ENCODE data around the gene ALOX12B.
"Not testable (repeated sequence)": the region's sequence is repeated elsewhere in the genome, so short reads cannot be mapped to it uniquely, and the experiment has no call there.

The ALOX12B gene

DNA sequence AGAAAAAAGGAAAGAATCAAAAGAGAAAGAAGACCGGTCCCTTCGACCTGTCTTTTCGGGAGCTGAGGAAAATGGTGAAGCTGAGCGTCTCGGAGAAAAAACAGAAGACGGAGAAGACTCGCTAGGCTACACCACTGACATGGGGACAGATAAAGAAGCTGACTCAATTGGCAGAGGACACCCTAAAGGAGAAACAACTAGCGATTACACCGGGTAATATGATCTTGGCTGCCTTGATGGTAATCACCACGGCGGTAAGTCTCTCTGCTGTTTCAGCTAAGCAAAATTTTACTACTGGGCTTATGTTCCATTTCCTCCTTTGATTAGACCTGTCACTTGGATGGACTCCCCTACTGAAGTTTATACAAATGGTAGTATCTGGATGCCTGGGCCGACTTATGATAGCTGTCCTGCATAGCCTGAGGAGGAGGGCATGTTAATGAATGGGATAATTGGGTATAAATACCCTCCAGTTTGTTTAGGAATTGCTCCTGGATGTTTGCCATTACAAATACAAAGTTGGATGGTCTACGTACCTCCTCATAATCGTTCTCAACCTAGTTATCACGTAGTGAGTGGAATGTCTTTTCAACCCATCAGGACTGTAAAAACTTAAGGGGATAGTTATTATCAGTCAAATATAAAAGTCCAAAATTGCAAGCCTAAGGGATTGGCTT lies 24.6 kb downstream of the ALOX12B start:
- Histone ChIP-seq H3K4me1 (ENCODE audit: low read depth, poor library complexity, severe bottlenecking) (no peaks in the 10 kb centered on the region), H3K27ac (no peak overlapping the region), H3K9ac (no peak overlapping the region), H3K4me3 (IDR thresholded peaks at IDR 0.05; ENCODE audit: insufficient read depth, low read depth, low read length) (no peak overlapping the region), H3K27me3 (ENCODE audit: insufficient read depth, low read depth) (peaks cover 5% of the 10 kb centered on the region; the same call in 1 of the 2 replicates), H4K20me1 (ENCODE audit: insufficient read depth) (no peaks in the 10 kb centered on the region), H3K79me2 (ENCODE audit: insufficient read depth, low read depth) (no peaks in the 10 kb centered on the region), H3K4me2 (no peak overlapping the region), H2AFZ (ENCODE audit: low read depth) (no peak overlapping the region), H3K36me3 (ENCODE audit: insufficient read depth) (no peaks in the 10 kb centered on the region)
- TF ChIP-seq, protein P1, sequence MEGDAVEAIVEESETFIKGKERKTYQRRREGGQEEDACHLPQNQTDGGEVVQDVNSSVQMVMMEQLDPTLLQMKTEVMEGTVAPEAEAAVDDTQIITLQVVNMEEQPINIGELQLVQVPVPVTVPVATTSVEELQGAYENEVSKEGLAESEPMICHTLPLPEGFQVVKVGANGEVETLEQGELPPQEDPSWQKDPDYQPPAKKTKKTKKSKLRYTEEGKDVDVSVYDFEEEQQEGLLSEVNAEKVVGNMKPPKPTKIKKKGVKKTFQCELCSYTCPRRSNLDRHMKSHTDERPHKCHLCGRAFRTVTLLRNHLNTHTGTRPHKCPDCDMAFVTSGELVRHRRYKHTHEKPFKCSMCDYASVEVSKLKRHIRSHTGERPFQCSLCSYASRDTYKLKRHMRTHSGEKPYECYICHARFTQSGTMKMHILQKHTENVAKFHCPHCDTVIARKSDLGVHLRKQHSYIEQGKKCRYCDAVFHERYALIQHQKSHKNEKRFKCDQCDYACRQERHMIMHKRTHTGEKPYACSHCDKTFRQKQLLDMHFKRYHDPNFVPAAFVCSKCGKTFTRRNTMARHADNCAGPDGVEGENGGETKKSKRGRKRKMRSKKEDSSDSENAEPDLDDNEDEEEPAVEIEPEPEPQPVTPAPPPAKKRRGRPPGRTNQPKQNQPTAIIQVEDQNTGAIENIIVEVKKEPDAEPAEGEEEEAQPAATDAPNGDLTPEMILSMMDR (conservative IDR thresholded peaks at IDR 0.05; ENCODE audit: low read depth, low read length) = no peak

GRCh38 chr17:8062435-8062806 lies 25.1 kb downstream of the ALOX12B start:
- Histone ChIP-seq H3K36me3 (ENCODE audit: insufficient read depth) (no peaks in the 10 kb centered on the region), H2AFZ (ENCODE audit: low read depth) (no peak overlapping the region), H3K27ac (no peak overlapping the region), H3K4me2 (no peak overlapping the region), H3K79me2 (ENCODE audit: insufficient read depth, low read depth) (no peaks in the 10 kb centered on the region), H3K4me3 (IDR thresholded peaks at IDR 0.05; ENCODE audit: insufficient read depth, low read depth, low read length) (no peak overlapping the region), H4K20me1 (ENCODE audit: insufficient read depth) (no peaks in the 10 kb centered on the region), H3K9ac (no peak overlapping the region), H3K27me3 (ENCODE audit: insufficient read depth, low read depth) (peaks cover 5% of the 10 kb centered on the region; the same call in 1 of the 2 replicates), H3K4me1 (ENCODE audit: low read depth, poor library complexity, severe bottlenecking) (no peaks in the 10 kb centered on the region)
- TF ChIP-seq, protein P1 (conservative IDR thresholded peaks at IDR 0.05; ENCODE audit: low read depth, low read length) = no peak

DNA sequence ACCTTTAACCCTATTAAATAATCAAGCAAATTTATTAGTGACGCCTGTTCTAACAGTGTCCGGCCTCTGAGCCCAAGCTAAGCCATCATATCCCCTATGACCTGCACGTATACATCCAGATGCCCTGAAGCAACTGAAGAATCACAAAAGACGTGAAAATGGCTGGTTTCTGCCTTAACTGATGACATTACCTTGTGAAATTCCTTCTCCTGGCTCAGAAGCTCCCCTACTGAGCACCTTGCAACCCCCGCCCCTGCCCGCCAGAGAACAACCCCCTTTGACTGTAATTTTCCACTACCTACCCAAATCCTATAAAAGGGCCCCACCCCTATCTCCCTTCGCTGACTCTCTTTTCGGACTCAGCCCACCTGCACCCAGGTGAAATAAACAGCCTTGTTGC lies 25.7 kb downstream of the ALOX12B start:
- not testable (repeated sequence) for H2AFZ ChIP-seq (ENCODE audit: low read depth); H4K20me1 ChIP-seq (ENCODE audit: insufficient read depth); H3K4me3 ChIP-seq (IDR thresholded peaks at IDR 0.05; ENCODE audit: insufficient read depth, low read depth, low read length); H3K4me2 ChIP-seq; H3K27ac ChIP-seq; H3K4me1 ChIP-seq (ENCODE audit: low read depth, poor library complexity, severe bottlenecking); H3K79me2 ChIP-seq (ENCODE audit: insufficient read depth, low read depth); H3K36me3 ChIP-seq (ENCODE audit: insufficient read depth); H3K27me3 ChIP-seq (ENCODE audit: insufficient read depth, low read depth); H3K9ac ChIP-seq

DNA sequence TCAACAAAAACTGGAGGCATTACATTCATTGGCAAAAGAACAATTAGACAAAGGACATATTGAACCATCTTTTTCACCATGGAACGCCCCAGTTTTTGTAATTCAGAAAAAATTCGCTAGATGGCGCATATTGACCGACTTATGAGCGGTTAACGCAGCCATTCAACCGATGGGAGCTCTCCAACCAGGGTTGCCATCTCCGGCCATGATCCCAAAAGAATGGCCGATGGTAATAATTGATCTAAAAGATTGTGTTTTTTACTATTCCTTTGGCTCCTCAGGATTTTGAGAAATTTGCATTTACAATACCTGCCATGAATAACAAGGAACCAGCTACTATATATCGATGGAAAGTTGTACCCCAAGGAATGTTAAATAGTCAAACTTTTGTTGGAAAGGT lies 27.2 kb downstream of the ALOX12B start:
- Histone ChIP-seq H3K27ac (no peak overlapping the region), H3K36me3 (ENCODE audit: insufficient read depth) (no peaks in the 10 kb centered on the region), H3K79me2 (ENCODE audit: insufficient read depth, low read depth) (no peaks in the 10 kb centered on the region), H2AFZ (ENCODE audit: low read depth) (no peak overlapping the region), H3K4me1 (ENCODE audit: low read depth, poor library complexity, severe bottlenecking) (no peaks in the 10 kb centered on the region), H3K4me3 (IDR thresholded peaks at IDR 0.05; ENCODE audit: insufficient read depth, low read depth, low read length) (no peak overlapping the region), H3K9ac (no peak overlapping the region), H4K20me1 (ENCODE audit: insufficient read depth) (no peaks in the 10 kb centered on the region), H3K4me2 (no peak overlapping the region), H3K27me3 (ENCODE audit: insufficient read depth, low read depth) (peaks cover 5% of the 10 kb centered on the region; the same call in 1 of the 2 replicates)
- TF ChIP-seq, protein P1 (conservative IDR thresholded peaks at IDR 0.05; ENCODE audit: low read depth, low read length) = peak; percentile 54

DNA sequence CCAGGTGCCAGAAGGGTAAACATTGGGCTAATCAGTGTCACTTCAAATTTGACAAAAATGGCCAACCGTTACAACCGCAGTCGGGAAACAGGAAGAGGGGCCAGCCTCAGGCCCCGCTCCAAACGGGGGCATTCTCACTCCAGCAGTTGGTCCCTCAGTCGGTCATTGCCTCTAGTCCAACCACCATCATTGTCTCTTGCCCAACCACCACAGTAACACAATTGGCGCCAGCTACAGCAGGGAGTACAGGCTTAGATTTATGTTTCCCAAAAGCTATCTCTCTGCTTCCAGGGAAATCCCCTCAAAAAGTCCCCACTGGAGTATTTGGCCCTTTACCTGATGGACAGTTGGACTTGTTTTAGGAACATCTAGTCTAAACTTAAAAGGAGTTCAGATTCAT lies 28.4 kb downstream of the ALOX12B start:
- no peak overlapping the region for H3K4me3 ChIP-seq (IDR thresholded peaks at IDR 0.05; ENCODE audit: insufficient read depth, low read depth, low read length)
- H3K4me1 ChIP-seq (ENCODE audit: low read depth, poor library complexity, severe bottlenecking) = no peaks in the 10 kb centered on the region
- no peak overlapping the region for H2AFZ ChIP-seq (ENCODE audit: low read depth)
- TF ChIP-seq, protein P1 (conservative IDR thresholded peaks at IDR 0.05; ENCODE audit: low read depth, low read length) = no peak
- H3K27me3 ChIP-seq (ENCODE audit: insufficient read depth, low read depth) = peaks cover 5% of the 10 kb centered on the region; the same call in 1 of the 2 replicates
- H3K4me2 ChIP-seq = no peak overlapping the region
- no peaks in the 10 kb centered on the region for H3K36me3 ChIP-seq (ENCODE audit: insufficient read depth)
- no peak overlapping the region for H3K9ac ChIP-seq
- H4K20me1 ChIP-seq (ENCODE audit: insufficient read depth) = no peaks in the 10 kb centered on the region
- H3K79me2 ChIP-seq (ENCODE audit: insufficient read depth, low read depth) = no peaks in the 10 kb centered on the region
- H3K27ac ChIP-seq = no peak overlapping the region

Measured in KMS-11 (cell line).